MCF 10A (cell line): ENCODE data around the gene BOC. TPM values are rescaled to one million over a fixed set of nuclear protein-coding genes. Genes with fewer than 3 reads are reported as not detected.

Source experiments
- BruUV-seq: library from RNA; stranded (reverse); fragments of 400-500 nt; replicated peaks from 2 replicates; lab custom pipeline; 2021; lab: Mats Ljungman, UMichigan
- CTCF ChIA-PET: fragments of 300-600 bp; sonication (Branson Sonifier 250); formaldehyde crosslinking; extraction: SDS; loops from one replicate; lab custom pipeline; 2021; ENCODE audit warnings: antibody characterized with exemption, inconsistent platforms; lab: Yijun Ruan, JAX
- POLR2A ChIA-PET: fragments of 300-600, 350-650 bp; sonication (Branson Sonifier 250); formaldehyde crosslinking; extraction: SDS; loops from one replicate; lab custom pipeline; 2020; ENCODE audit warnings: antibody characterized with exemption, inconsistent platforms; lab: Yijun Ruan, JAX
- DNase-seq: peaks from one replicate; pipeline ENCODE4 v3.0.0-alpha.2; 2018; ENCODE audit not compliant: unreplicated experiment
- H3K27ac Mint-ChIP-seq: one replicate; pipeline ENCODE4 v1.8.0; 2022; ENCODE audit warnings: mild to moderate bottlenecking, low read depth, mixed read lengths; ENCODE audit not compliant: unreplicated experiment
- H3K27me3 Mint-ChIP-seq: one replicate; pipeline ENCODE4 v1.8.0; 2022; ENCODE audit warnings: mixed read lengths; ENCODE audit not compliant: insufficient read depth, unreplicated experiment
- H3K36me3 Mint-ChIP-seq: one replicate; pipeline ENCODE4 v1.8.0; 2022; ENCODE audit warnings: mild to moderate bottlenecking, moderate library complexity, mixed read lengths; ENCODE audit not compliant: insufficient read depth, unreplicated experiment
- H3K4me1 Mint-ChIP-seq: one replicate; pipeline ENCODE4 v1.8.0; 2022; ENCODE audit warnings: mixed read lengths; ENCODE audit not compliant: insufficient read depth, unreplicated experiment
- H3K4me3 Mint-ChIP-seq: one replicate; pipeline ENCODE4 v1.8.0; 2022; ENCODE audit warnings: mild to moderate bottlenecking, moderate library complexity, mixed read lengths; ENCODE audit not compliant: unreplicated experiment
- H3K9me3 Mint-ChIP-seq: one replicate; pipeline ENCODE4 v1.8.0; 2022; ENCODE audit warnings: mixed read lengths; ENCODE audit not compliant: unreplicated experiment
- CTCF ChIP-seq: fragments of 200-600 bp; IDR thresholded peaks from one replicate; pipeline ENCODE4 v1.8.0; 2022; ENCODE audit warnings: antibody characterized with exemption, mild to moderate bottlenecking; ENCODE audit not compliant: unreplicated experiment
- intact Hi-C: fragments of 100-400 bp; cut with micrococcal nuclease; formaldehyde crosslinking; loops from 2 replicates; pipeline ENCODE4 v1.14.1; 2022
- total RNA-seq: library from RNA; stranded (reverse); gene quantifications from 2 replicates; pipeline ENCODE4 v1.2.3, GENCODE V29; 2022

The BOC gene
- total RNA-seq, 1 experiment from 2014 or later, result 1.8 TPM

GRCh38 chr3:113165841-113166240, 45.5 kb upstream of the BOC start:
- BruUV-seq, result no TSS peak
- Mint-ChIP-seq H3K27me3 (no peaks in the 10 kb centered on the region), H3K36me3 (peaks cover 10% of the 10 kb centered on the region), H3K4me3 (no peak overlapping the region), H3K27ac (no peak overlapping the region), H3K9me3 (no peaks in the 10 kb centered on the region), H3K4me1 (no peaks in the 10 kb centered on the region)
- intact Hi-C loops, result no loop called here
- POLR2A ChIA-PET, result interaction anchor here (0.7 to 2.2 kb wide), 3 partner anchors 10 to 66 kb away, joined by 3 to 7 read pairs (median 3); no protein-coding TSS in a partner anchor
- no peak for TF ChIP-seq CTCF
- CTCF ChIA-PET, result interaction anchor here (0.6 to 0.7 kb wide), 2 partner anchors 14 to 1526 kb away, joined by 4 to 6 read pairs; no protein-coding TSS in a partner anchor
- no peak for DNase-seq

GRCh38 chr3:113166357-113166718, 45.0 kb upstream of the BOC start:
- no TSS peak for BruUV-seq
- DNase-seq, result no peak
- intact Hi-C loops, result no loop called here
- TF ChIP-seq CTCF, result no peak
- no peak overlapping the region for H3K4me3 Mint-ChIP-seq
- CTCF ChIA-PET, result interaction anchor here (0.5 to 0.6 kb wide), 3 partner anchors 14 to 348 kb away, joined by 3 to 4 read pairs (median 3); partner anchors contain the start of gene SPICE1
- H3K4me1 Mint-ChIP-seq, result no peaks in the 10 kb centered on the region
- H3K36me3 Mint-ChIP-seq, result peaks cover 10% of the 10 kb centered on the region
- POLR2A ChIA-PET, result interaction anchor here (0.7 to 2.2 kb wide), 4 partner anchors 10 to 580 kb away, joined by 3 to 7 read pairs (median 3); partner anchors contain the start of gene NAA50
- H3K9me3 Mint-ChIP-seq, result no peaks in the 10 kb centered on the region
- H3K27ac Mint-ChIP-seq, result no peak overlapping the region
- no peaks in the 10 kb centered on the region for H3K27me3 Mint-ChIP-seq

GRCh38 chr3:113166719-113167492, 44.5 kb upstream of the BOC start:
- peaks cover 10% of the 10 kb centered on the region for H3K36me3 Mint-ChIP-seq
- no peaks in the 10 kb centered on the region for H3K27me3 Mint-ChIP-seq
- DNase-seq, result peak; percentile 22
- no peak overlapping the region for H3K27ac Mint-ChIP-seq
- BruUV-seq, result no TSS peak
- ChIA-PET POLR2A (interaction anchor here (0.9 to 2.2 kb wide), 3 partner anchors 10 to 579 kb away, joined by 3 to 7 read pairs (median 4); partner anchors contain the start of gene NAA50), CTCF (interaction anchor here (0.5 to 0.9 kb wide), 3 partner anchors 27 to 348 kb away, joined by 3 read pairs; partner anchors contain the start of gene SPICE1)
- no peak for TF ChIP-seq CTCF
- H3K9me3 Mint-ChIP-seq, result no peaks in the 10 kb centered on the region
- no peaks in the 10 kb centered on the region for H3K4me1 Mint-ChIP-seq
- H3K4me3 Mint-ChIP-seq, result no peak overlapping the region
- intact Hi-C loops, result no loop called here
